HK-2 (cell line): ENCODE results near the gene ZNF423.

Source experiments
- DNase-seq: peaks from one replicate; pipeline ENCODE4 v3.0.0-alpha.2; 2018; ENCODE audit not compliant: unreplicated experiment

The ZNF423 gene

DNA sequence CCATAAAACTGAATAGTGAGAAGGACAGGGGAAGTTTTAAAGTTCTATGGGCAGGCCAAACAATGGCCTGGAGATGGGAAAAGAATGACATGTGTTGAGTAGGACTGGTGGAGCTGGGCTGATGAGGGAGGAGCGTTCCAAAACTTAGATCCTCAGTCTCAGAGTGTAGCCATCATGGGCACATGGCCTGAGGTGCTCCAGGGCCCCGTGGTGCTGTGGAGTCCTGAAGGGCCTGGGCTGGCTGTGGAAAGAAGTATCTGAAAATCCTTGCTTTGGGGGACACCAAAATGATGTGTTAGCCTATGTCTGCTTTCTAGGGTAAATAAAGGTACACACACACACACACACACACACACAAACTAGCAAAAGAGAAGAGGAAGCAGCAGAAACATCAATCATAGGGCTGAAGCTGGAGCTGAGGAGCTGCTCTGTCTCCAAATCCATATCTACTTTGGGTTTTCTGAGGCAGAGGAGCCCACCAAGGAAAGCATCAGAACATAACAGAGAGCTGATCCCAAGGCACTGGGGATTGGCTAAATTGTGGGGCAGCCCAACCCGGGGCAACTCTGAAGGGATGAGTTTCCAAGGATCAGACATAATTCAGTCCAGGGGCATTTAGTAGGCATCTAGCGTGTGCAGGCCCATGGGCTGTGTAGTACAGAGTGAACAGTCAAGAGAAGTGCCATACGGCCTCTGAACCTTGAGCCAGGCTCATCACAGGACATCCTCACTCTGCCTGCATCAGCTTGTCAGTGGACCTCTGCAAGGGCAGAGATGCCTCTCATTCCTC, 397.1 kb downstream of the ZNF423 start:
- DNase-seq: no peak

- DNase-seq: no peak
Measured at GRCh38 chr16:49458243-49458642, 397.7 kb downstream of the ZNF423 start.

DNA sequence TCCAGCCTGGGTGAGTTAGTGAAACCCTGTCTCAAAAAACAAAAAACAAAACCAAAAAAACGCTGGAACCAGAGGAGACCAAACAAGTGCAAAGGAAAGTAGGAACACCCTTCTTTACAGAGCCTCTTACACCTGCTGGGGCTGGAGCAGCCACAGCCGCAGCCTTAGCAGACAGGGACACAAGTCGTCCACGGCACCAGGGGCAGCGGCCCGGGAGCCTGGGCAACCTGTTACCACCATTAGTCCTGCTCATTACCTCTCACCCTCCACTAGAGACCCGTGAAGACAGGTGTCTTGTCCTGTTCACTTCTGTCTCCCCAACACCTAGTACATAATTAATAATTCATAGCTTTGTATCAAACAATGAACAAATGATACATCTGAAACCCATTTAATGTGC, 398.7 kb downstream of the ZNF423 start:
- no peak for DNase-seq

- DNase-seq: no peak
Measured at GRCh38 chr16:49456763-49457162, 399.1 kb downstream of the ZNF423 start.

- DNase-seq: no peak
Measured at GRCh38 chr16:49455991-49456745, 399.7 kb downstream of the ZNF423 start.

DNA sequence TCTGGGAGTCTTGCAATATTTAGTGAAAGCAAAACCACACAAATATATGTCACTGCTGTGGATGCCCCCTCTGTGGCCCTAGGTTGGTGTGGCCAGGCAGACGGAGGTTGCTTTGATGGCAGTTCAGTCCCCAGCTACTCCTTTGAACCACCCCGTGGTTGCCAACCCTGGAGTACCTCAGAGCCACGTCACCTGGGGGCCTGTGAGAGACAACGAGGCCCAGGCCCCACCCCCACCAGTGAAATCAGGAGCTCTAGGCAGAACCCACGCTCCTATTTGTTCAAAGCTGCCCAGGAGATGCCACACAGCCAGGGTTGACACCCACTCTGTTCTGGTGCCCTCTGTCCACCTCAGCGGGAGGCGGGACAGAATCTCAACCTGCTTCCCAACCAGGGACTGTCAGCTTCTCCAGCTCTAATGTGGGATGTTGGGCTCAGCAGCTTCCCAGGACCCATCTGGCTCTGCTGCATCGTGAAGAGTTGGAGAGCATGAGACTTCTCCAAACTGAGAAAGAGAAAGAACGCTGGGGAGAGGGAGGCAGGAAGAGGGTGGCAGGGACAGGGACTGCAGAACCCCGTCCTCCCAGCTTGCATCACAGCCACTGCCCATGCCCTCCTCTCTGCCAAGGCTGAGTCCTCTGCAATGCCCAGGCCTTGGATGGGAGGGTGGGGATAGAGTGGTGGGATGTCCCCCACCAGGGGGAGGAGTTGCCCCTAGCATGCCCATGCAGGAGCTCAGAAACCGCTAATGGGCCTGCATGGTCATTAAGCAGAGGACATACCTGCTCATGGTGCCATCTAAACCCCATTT, 400.5 kb downstream of the ZNF423 start:
- DNase-seq: no peak

- DNase-seq: no peak
Measured at GRCh38 chr16:49454426-49455180, 401.3 kb downstream of the ZNF423 start.

DNA sequence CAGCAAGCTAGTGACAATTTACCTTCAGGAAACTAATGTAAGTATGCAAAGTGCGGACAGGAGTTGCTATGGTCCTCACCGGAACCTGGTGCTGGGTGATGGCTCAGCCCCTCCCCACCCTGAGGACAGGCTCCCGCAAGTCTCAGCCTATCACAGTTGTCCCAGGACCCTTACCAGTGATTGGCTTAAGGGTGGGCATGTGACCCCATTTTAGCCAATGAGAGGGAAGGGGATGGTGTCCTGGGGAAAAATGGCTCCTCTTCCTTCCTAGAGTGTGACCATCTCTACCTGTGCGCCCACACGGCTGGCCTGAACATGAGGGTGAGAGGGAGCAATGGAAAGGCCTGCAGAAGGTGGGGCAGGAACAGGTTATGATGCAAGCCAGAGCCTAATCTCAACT, 401.9 kb downstream of the ZNF423 start:
- no peak for DNase-seq

DNA sequence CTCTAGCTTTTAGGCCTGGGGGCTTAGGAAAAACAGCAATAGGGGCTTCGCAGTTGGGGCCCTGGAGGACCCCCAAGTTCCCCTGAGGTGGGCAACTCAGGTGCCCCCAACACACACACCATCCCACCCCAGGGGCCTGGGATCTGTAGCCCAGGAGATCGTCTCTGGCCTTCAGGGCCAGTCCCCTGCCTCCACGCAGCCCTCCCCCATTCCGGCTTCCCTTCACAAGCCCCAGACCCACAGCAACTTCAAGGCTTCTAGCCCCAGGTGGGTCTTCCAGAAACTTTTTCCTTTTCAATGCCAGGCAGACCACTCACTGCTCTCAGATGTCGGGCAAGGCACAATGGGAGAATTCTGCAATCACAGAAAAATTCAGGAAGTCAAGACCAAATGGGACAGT, 402.9 kb downstream of the ZNF423 start:
- no peak for DNase-seq

GRCh38 chr16:49452578-49452977, 403.3 kb downstream of the ZNF423 start:
- DNase-seq: no peak

GRCh38 chr16:49452108-49452507, 403.8 kb downstream of the ZNF423 start:
- no peak for DNase-seq

- DNase-seq: no peak
Measured at GRCh38 chr16:49446805-49447204, 409.1 kb downstream of the ZNF423 start.

DNA sequence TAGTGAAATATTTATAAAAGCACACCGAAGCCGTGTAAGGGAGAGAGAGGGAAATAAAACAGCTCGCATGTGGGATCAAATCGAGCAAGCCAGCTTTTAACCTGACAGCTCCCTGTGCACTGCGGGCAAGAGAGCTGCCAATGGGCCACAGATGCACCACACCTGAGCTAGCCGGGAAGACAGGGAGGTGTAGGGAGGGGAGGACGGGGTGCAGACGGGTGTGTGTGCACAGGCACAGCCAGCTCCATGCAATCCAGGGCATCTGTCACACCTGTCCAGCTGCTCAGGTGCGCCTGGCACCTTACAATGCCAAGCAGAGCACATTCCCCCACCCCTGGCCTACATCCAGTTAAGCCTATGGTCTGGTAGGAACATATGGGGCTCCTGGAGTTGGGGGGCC, 412.3 kb downstream of the ZNF423 start:
- DNase-seq: no peak

DNA sequence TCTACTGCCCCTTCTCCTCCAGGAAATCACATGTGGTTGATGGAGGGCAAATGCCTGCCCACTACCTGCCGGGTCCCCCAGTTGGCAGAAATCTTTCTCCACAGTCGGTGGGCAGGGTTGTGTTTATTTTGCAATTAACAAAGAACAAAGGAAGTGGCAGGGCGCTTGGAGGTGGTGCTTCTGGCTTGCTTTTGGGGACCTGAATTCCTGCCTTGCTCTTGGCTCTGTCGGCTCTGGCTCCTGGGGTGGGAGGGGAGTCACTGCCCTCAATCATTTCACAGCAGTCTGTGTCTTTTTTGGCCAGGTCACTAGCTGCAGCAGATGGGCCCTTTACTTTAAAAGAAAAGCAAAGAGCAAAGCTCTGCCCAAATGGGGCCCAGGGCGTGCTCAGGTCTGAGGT, 413.1 kb downstream of the ZNF423 start:
- DNase-seq: no peak

DNA sequence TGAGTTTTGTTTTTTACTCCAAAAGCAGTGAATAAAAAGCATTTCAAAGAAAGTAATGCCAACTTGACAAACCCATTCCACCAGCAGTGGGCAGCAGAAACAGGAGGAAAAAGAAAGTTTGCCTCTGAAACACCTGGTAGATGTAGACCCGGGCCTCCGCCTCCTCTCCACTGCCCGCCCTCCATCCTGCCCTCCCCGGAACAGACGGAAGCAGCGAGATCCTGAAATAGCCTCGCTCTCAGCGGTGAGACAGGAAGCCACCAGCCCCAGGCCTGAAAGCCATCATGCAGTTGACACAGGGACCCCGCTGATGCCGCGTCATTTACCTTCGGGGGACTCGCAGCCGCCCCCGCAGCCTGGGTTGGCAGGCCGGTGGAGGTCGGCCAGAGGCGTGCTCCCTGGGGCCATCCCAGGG, 414.5 kb downstream of the ZNF423 start:
- DNase-seq: no peak

DNA sequence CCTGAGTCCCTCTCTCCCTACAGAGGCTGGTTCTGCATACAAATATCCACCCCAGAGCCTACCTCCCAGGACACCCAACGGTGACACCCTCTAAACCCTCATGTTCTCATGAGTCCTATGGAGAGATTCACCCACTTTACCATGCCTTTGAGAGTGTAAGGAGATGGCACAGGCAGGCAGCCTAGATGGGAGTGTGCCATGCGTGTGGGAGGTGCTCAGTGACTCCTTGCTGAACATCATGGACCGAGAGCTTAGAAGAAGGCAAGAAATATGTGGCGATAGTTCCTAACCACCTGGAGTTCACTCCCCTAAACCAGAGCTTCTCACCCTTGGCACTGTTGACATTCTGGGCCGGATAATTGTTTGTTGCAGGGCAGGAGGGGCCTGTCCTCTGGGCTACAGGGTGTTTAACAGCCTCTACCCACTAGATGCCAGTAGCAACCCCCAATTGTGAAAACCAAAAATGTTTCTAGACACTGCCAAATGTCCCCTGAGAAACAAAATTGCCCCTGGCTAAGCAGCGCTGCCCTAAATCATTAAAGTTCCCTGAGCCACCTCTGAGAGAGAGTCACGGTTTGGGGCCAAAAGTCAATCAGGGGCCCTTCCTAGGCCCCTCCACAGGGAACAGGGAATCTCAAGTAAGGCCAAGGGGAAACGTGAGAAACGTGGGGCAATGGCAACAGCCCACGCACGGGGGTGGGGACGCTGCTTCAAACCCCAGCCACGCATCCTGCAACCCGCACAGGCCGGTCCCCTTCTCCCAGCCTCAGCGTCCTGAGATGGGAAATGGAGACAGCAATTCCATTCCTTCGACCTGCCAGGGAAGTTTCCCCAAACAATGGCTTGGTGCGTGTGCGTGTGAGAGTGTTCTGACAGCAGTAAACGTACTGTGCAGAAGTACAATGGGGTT, 415.5 kb downstream of the ZNF423 start:
- DNase-seq: no peak

- no peak for DNase-seq
Measured at GRCh38 chr16:49439676-49440075, 416.2 kb downstream of the ZNF423 start.

GRCh38 chr16:49439050-49439449, 416.9 kb downstream of the ZNF423 start:
- DNase-seq: no peak
